ENCODE measurements around the gene MARK3. TPM values are rescaled to one million over a fixed set of nuclear protein-coding genes. Genes with fewer than 3 reads are reported as not detected.

MARK3 gene
- total and polyA plus RNA-seq, 2 of the 13 experiments (the other 11 are each of a cell fraction or from before 2014, with no cell fraction given), result 47.7 to 56.6 TPM

DNA sequence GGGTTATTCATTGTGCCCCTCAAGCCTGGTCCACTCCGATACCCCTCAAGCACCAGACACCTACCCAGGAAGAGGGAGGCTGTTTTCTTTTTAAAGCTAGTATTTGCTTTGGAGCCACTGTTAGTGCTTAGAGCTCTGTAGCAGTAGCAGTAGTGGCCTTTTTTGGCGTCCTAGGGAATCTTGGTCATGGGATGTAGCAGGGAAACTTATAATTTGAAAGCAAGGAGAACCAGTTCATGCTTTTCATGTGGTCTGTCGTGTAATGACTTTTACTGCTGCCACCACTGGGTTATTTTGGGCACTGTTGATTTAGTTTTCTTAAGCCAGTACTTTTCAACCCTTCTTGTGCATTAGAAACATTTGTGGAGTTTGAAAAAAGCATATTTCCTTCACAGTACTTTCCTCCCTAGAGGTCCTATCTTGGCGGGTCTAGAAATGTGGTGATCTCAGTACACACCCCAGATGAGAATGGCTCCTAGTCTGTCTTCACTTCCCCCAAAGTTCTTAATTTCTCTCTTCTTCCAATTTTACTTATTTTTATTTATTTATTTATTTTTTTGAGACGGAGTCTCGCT, 49.7 kb downstream of the MARK3 start:
- 99% methylated on average over 6 of the region's 6 CpGs for WGBS (ENCODE audit: low lambda C conversion rate)

More for the DNA sequence above, 49.7 kb downstream of the MARK3 start:
- no peak overlapping the region for H3K27ac ChIP-seq (ENCODE audit: extremely low read length, insufficient read depth, low read length)
- no peaks in the 10 kb centered on the region for H3K9me3 ChIP-seq (ENCODE audit: low read length)
- POLR2A ChIA-PET, result no interaction called here
- no peaks in the 10 kb centered on the region for H3K27me3 ChIP-seq (ENCODE audit: control insufficient read depth in 1 of 2, insufficient read depth in 2 of 2, low read length in 2 of 2)
- H3K9ac ChIP-seq (ENCODE audit: insufficient read depth, low read depth, low read length), result no peak overlapping the region
- H4K20me1 ChIP-seq (ENCODE audit: insufficient read depth, low read length), result no peaks in the 10 kb centered on the region
- no peak overlapping the region for H3K4me3 ChIP-seq (replicated peaks in 1 of 3; ENCODE audit: insufficient read depth in 1 of 3, low read depth in 2 of 3, low read length in 3 of 3)
- TSS peak; percentile 18 for BruUV-seq (replicated peaks)
- intact Hi-C loops (cut with micrococcal nuclease; ENCODE audit: unreplicated experiment) (no loop called here), in situ Hi-C loops (cut with HindIII; ENCODE audit: extremely low pct_ligation_motif_present, low pct_unique_long_range_greater_than_20kb) (no loop called here)
- H3K4me1 ChIP-seq (ENCODE audit: insufficient read depth, low read length), result no peaks in the 10 kb centered on the region
- TF ChIP-seq, protein P1, sequence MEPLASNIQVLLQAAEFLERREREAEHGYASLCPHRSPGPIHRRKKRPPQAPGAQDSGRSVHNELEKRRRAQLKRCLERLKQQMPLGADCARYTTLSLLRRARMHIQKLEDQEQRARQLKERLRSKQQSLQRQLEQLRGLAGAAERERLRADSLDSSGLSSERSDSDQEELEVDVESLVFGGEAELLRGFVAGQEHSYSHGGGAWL (CRISPR knock-in tag; IDR thresholded peaks at IDR 0.05), result no peak
- TF ChIP-seq ZNF800 (CRISPR knock-in tag; IDR thresholded peaks at IDR 0.05) (no peak), ZNF883 (CRISPR knock-in tag; IDR thresholded peaks at IDR 0.05; ENCODE audit: not compliant biosample characterization) (no peak), RBAK (CRISPR knock-in tag; IDR thresholded peaks at IDR 0.05) (no peak), CREBL2 (CRISPR knock-in tag; IDR thresholded peaks at IDR 0.05; ENCODE audit: borderline replicate concordance) (no peak)
- peaks cover 11 to 34% of the 10 kb centered on the region in 2 experiments for H3K36me3 ChIP-seq (replicated peaks in 1 of 2; ENCODE audit: control insufficient read depth in 1 of 2, insufficient read depth in 2 of 2, low read length in 2 of 2)
- DNase-seq (ENCODE audit: low spot score) (no peak), ATAC-seq (no peak), FAIRE-seq (no peak)
- H2AFZ ChIP-seq (ENCODE audit: low read length), result no peak overlapping the region
- H3K4me2 ChIP-seq (ENCODE audit: low read depth, low read length), result no peak overlapping the region
- peaks cover 3% of the 10 kb centered on the region for H3K79me2 ChIP-seq (ENCODE audit: insufficient read depth, low read length)
- CTCF ChIA-PET (ENCODE audit: low intra/inter-chr PET ratio, low total read pairs), result no interaction called here
